SIG-M5 (cell line): ENCODE measurements around the gene PDE8A.

Experiments
- DNase-seq: peaks from one replicate; lab custom pipeline; 2025; lab: John Stamatoyannopoulos, UW

Gene PDE8A

GRCh38 chr15:84981711-84982300, at the start of gene PDE8A:
PDE8A (plus strand) TSS chr15:84981856; CDS start chr15:84982163, 307 bp downstream.
- no peak for DNase-seq

GRCh38 chr15:84934942-84935729, 46.5 kb upstream of the PDE8A start:
- no peak for DNase-seq

- DNase-seq, result no peak
Measured at GRCh38 chr15:84937144-84937543, 44.5 kb upstream of the PDE8A start.

- DNase-seq, result no peak
Measured at GRCh38 chr15:84938726-84939125, 42.9 kb upstream of the PDE8A start.

- no peak for DNase-seq
Measured at GRCh38 chr15:84940399-84940798, 41.3 kb upstream of the PDE8A start.

GRCh38 chr15:84942456-84942855, 39.2 kb upstream of the PDE8A start:
- DNase-seq, result no peak

- DNase-seq, result no peak
Measured at GRCh38 chr15:84944311-84944710, 37.3 kb upstream of the PDE8A start.

- no peak for DNase-seq
Measured at GRCh38 chr15:84944861-84945260, 36.8 kb upstream of the PDE8A start.

- DNase-seq, result no peak
Measured at GRCh38 chr15:84946772-84947489, 34.7 kb upstream of the PDE8A start.

- DNase-seq, result no peak
Measured at GRCh38 chr15:84947947-84948830, 33.5 kb upstream of the PDE8A start.

- no peak for DNase-seq
Measured at GRCh38 chr15:84949043-84949442, 32.6 kb upstream of the PDE8A start.

GRCh38 chr15:84949845-84950569, 31.6 kb upstream of the PDE8A start:
- no peak for DNase-seq

GRCh38 chr15:84950570-84951111, 31.0 kb upstream of the PDE8A start:
- no peak for DNase-seq

- no peak for DNase-seq
Measured at GRCh38 chr15:84951736-84952135, 29.9 kb upstream of the PDE8A start.

- DNase-seq, result no peak
Measured at GRCh38 chr15:84953136-84953535, 28.5 kb upstream of the PDE8A start.

- no peak for DNase-seq
Measured at GRCh38 chr15:84953726-84954125, 27.9 kb upstream of the PDE8A start.

- DNase-seq, result no peak
Measured at GRCh38 chr15:84955089-84955848, 26.4 kb upstream of the PDE8A start.

GRCh38 chr15:84956199-84956598, 25.5 kb upstream of the PDE8A start:
- no peak for DNase-seq

- DNase-seq, result no peak
Measured at GRCh38 chr15:84960391-84961113, 21.1 kb upstream of the PDE8A start.

GRCh38 chr15:84961114-84961452, 20.6 kb upstream of the PDE8A start:
- no peak for DNase-seq
